IMR-90 (cell line): ENCODE measurements around the gene KAZN. TPM values are rescaled to one million over a fixed set of nuclear protein-coding genes. Genes with fewer than 3 reads are reported as not detected.

Source experiments
- ATAC-seq: fragments of 200-7000 bp; cut with Tn5 transposase; 2 replicates; pipeline ENCODE4 v1.9.1; 2020; ENCODE audit warnings: low read depth, mild to moderate bottlenecking, moderate library complexity
- BruUV-seq: library from RNA; stranded (reverse); fragments of 400-500 nt; replicated peaks from 2 replicates; lab custom pipeline; 2021; lab: Mats Ljungman, UMichigan
- CTCF ChIA-PET: fragments of 300-600 bp; formaldehyde crosslinking; extraction: SDS; loops from one replicate; lab custom pipeline; 2021; ENCODE audit warnings: antibody characterized with exemption; lab: Yijun Ruan, JAX
- POLR2A ChIA-PET: fragments of 300-600 bp; sonication (Branson Sonifier 250); formaldehyde crosslinking; loops from one replicate; lab custom pipeline; 2022; ENCODE audit warnings: antibody characterized with exemption; ENCODE audit not compliant: unreplicated experiment; lab: Charles Lee
- DNase-seq: peaks from one replicate; pipeline ENCODE4 v3.0.0; 2013
- H2AFZ ChIP-seq: replicated peaks from 2 replicates; pipeline ENCODE3; 2013; ENCODE audit warnings: low read length, mild to moderate bottlenecking; ENCODE audit not compliant: poor library complexity
- H2AK5ac ChIP-seq: 2 replicates; pipeline ENCODE4 v1.6.1; 2013; ENCODE audit warnings: low read depth, low read length, inconsistent platforms
- H2AK9ac ChIP-seq: replicated peaks from 2 replicates; pipeline ENCODE3; 2013; ENCODE audit warnings: mild to moderate bottlenecking, low read depth, low read length, moderate library complexity; ENCODE audit not compliant: poor library complexity
- H2BK120ac ChIP-seq: 2 replicates; pipeline ENCODE4 v1.6.1; 2013; ENCODE audit warnings: low read depth, low read length, inconsistent platforms
- H2BK15ac ChIP-seq: 3 replicates; pipeline ENCODE4 v1.6.1; 2013; ENCODE audit warnings: low read depth, low read length, inconsistent platforms
- H2BK20ac ChIP-seq: 2 replicates; pipeline ENCODE4 v1.6.1; 2013; ENCODE audit warnings: low read depth, mild to moderate bottlenecking, inconsistent platforms, low read length, moderate library complexity
- H2BK5ac ChIP-seq: 2 replicates; pipeline ENCODE4 v1.6.1; 2013; ENCODE audit warnings: mild to moderate bottlenecking, low read depth, low read length, inconsistent platforms; ENCODE audit not compliant: poor library complexity, severe bottlenecking
- H3K14ac ChIP-seq: replicated peaks from 2 replicates; pipeline ENCODE4 v1.6.1; 2013; ENCODE audit warnings: low read depth, low read length, inconsistent platforms
- H3K18ac ChIP-seq: 2 replicates; pipeline ENCODE4 v1.6.1; 2013; ENCODE audit warnings: low read depth, low read length, control low read depth
- H3K23ac ChIP-seq: 2 replicates; pipeline ENCODE4 v1.6.1; 2013; ENCODE audit warnings: low read depth, low read length, inconsistent platforms
- H3K27ac ChIP-seq: 2 replicates; pipeline ENCODE4 v1.5.1; 2013; ENCODE audit warnings: mild to moderate bottlenecking, control low read depth, low read length; ENCODE audit not compliant: insufficient read depth
- H3K27me3 ChIP-seq: 2 replicates; pipeline ENCODE4 v1.6.1; 2013; ENCODE audit warnings: low read length; ENCODE audit not compliant: control insufficient read depth, insufficient read depth
- H3K36me3 ChIP-seq: 2 replicates; pipeline ENCODE4 v1.6.1; 2013; ENCODE audit warnings: low read length, mixed read lengths; ENCODE audit not compliant: control insufficient read depth, insufficient read depth
- H3K4ac ChIP-seq: 2 replicates; pipeline ENCODE4 v1.6.1; 2013; ENCODE audit warnings: low read depth, low read length, inconsistent platforms
- H3K4me1 ChIP-seq: 2 replicates; pipeline ENCODE4 v1.6.1; 2013; ENCODE audit warnings: low read length, mixed read lengths; ENCODE audit not compliant: control insufficient read depth, insufficient read depth
- H3K4me2 ChIP-seq: 2 replicates; pipeline ENCODE4 v1.6.1; 2013; ENCODE audit warnings: low read depth, mild to moderate bottlenecking, control low read depth, low read length, moderate library complexity
- H3K4me3 ChIP-seq: 2 replicates; pipeline ENCODE4 v1.5.1; 2013; ENCODE audit warnings: low read depth, mild to moderate bottlenecking, control low read depth, low read length, moderate library complexity; ENCODE audit not compliant: insufficient read depth
- H3K56ac ChIP-seq: 2 replicates; pipeline ENCODE4 v1.6.1; 2013; ENCODE audit warnings: low read length, inconsistent platforms; ENCODE audit not compliant: insufficient read depth; ENCODE audit errors: extremely low read depth
- H3K79me1 ChIP-seq, 2 experiments: 2 replicates each; pipeline ENCODE4 v1.6.1; 2013; ENCODE audit warnings: low read length in 2 of 2, inconsistent platforms in 1 of 2, low read depth in 1 of 2
- H3K9ac ChIP-seq: 2 replicates; pipeline ENCODE4 v1.6.1; 2013; ENCODE audit warnings: low read depth, low read length, control low read depth
- H3K9me1 ChIP-seq: 2 replicates; pipeline ENCODE4 v1.6.1; 2013; ENCODE audit warnings: low read length, inconsistent platforms; ENCODE audit not compliant: insufficient read depth
- H3K9me3 ChIP-seq: 2 replicates; pipeline ENCODE4 v1.6.1; 2013; ENCODE audit warnings: low read length; ENCODE audit not compliant: control insufficient read depth, insufficient read depth
- H4K20me1 ChIP-seq: 2 replicates; pipeline ENCODE4 v1.6.1; 2013; ENCODE audit warnings: low read length, inconsistent platforms; ENCODE audit not compliant: insufficient read depth
- H4K5ac ChIP-seq: 2 replicates; pipeline ENCODE4 v1.6.1; 2013; ENCODE audit warnings: mild to moderate bottlenecking, low read depth, low read length, control low read depth
- H4K8ac ChIP-seq, 2 experiments: 2 replicates each; pipeline ENCODE4 v1.6.1; 2013; ENCODE audit warnings: low read depth in 2 of 2, low read length in 2 of 2, control low read depth in 1 of 2, inconsistent platforms in 1 of 2
- H4K91ac ChIP-seq: 2 replicates; pipeline ENCODE4 v1.6.1; 2013; ENCODE audit warnings: low read depth, low read length, inconsistent platforms; ENCODE audit not compliant: insufficient read depth
- BHLHE40 ChIP-seq: fragments of 150-350 bp; IDR thresholded peaks from 2 replicates; pipeline ENCODE4 v1.6.1; 2016; ENCODE audit warnings: mild to moderate bottlenecking, low read depth, low read length
- FOS ChIP-seq: fragments of 150-350 bp; IDR thresholded peaks from 2 replicates; pipeline ENCODE4 v1.6.1; 2016; ENCODE audit warnings: low read depth, low read length
- MAFK ChIP-seq: IDR thresholded peaks from 2 replicates; pipeline ENCODE4 v1.6.1; 2012; ENCODE audit warnings: low read depth, low read length, improper control_type of control experiment
- WGBS, 2 experiments: methylation state at CpG; one replicate each; pipeline versions ENCODE4 v1.1.5 to v1.1.7; 2013; ENCODE audit warnings: missing lambda C conversion rate in 2 of 2; ENCODE audit not compliant: insufficient read length in 1 of 2; ENCODE audit errors: extremely low coverage in 2 of 2; 5-methylcytosine and 5-hydroxymethylcytosine counted together
- dilution Hi-C: fragments of 300-500 bp; cut with HindIII; formaldehyde crosslinking; loops from one replicate; pipeline ENCODE4 v1.14.3; 2018; ENCODE audit warnings: low sequenced_read_pairs; ENCODE audit not compliant: unreplicated experiment
- in situ Hi-C: fragments of 300-500 bp; cut with MboI; formaldehyde crosslinking; loops from 3 replicates; pipeline ENCODE4 v1.14.3; 2019; ENCODE audit warnings: low sequenced_read_pairs, inconsistent platforms, mixed read lengths
- intact Hi-C: fragments of 100-400 bp; cut with micrococcal nuclease; formaldehyde crosslinking; loops from 2 replicates; pipeline ENCODE4 v1.10.0; 2022
- polyA plus RNA-seq, 3 experiments: library from polyadenylated mRNA; depleted of rRNA; stranded (reverse); fragments of >200 nt; gene quantifications; 2 replicates each; pipeline ENCODE4 v1.2.3, GENCODE V29; 2012; ENCODE audit warnings: low replicate concordance in 1 of 3
- total RNA-seq: library from RNA; depleted of rRNA; stranded (reverse); fragments of >200 nt; gene quantifications from 2 replicates; pipeline ENCODE4 v1.2.3, GENCODE V29; 2012
- TF ChIP-seq, protein P1 (sequence below): fragments of 150-350 bp; IDR thresholded peaks from 2 replicates; pipeline ENCODE4 v1.6.1; 2016; ENCODE audit warnings: low read depth, mild to moderate bottlenecking, low read length, moderate library complexity, borderline replicate concordance

The KAZN gene
- total and polyA plus RNA-seq, 2 of the 4 experiments (the other 2 are of a cell fraction): 5.2 to 10.5 TPM

- peak; percentile 90 for ATAC-seq
- no peak overlapping the region for H3K18ac ChIP-seq
- no peak overlapping the region for H3K4me3 ChIP-seq
- no peak overlapping the region for H2BK20ac ChIP-seq
- ChIA-PET CTCF (interaction anchor here (1.3 kb wide), 1 partner anchor 19 kb away, joined by 5 read pairs; no protein-coding TSS in a partner anchor), POLR2A (no interaction called here)
- dilution Hi-C loops: no loop called here
- no peak overlapping the region for H3K14ac ChIP-seq
- H3K9me1 ChIP-seq: peaks cover 3% of the 10 kb centered on the region; the same call in 1 of the 2 replicates
- H3K36me3 ChIP-seq: no peaks in the 10 kb centered on the region
- H3K23ac ChIP-seq: no peak overlapping the region
- peak overlapping the region; percentile 28; the same call in 1 of the 2 replicates for H3K4me2 ChIP-seq
- BruUV-seq: no TSS peak
- WGBS, 2 experiments: 37% methylated on average over 5 of the region's 16 CpGs; no CpG with 5 or more reads in 1 of the 2 experiments
- no peak overlapping the region for H3K9ac ChIP-seq
- peak overlapping the region; percentile 71 for H2AFZ ChIP-seq
- no peak overlapping the region for H2BK15ac ChIP-seq
- H2BK5ac ChIP-seq: no peak overlapping the region
- no peak overlapping the region for H3K27ac ChIP-seq
- H3K9me3 ChIP-seq: no peaks in the 10 kb centered on the region
- H2BK120ac ChIP-seq: no peak overlapping the region
- H4K8ac ChIP-seq: no peak overlapping the region
- TF ChIP-seq FOS (no peak), BHLHE40 (no peak), MAFK (no peak)
- TF ChIP-seq, protein P1, sequence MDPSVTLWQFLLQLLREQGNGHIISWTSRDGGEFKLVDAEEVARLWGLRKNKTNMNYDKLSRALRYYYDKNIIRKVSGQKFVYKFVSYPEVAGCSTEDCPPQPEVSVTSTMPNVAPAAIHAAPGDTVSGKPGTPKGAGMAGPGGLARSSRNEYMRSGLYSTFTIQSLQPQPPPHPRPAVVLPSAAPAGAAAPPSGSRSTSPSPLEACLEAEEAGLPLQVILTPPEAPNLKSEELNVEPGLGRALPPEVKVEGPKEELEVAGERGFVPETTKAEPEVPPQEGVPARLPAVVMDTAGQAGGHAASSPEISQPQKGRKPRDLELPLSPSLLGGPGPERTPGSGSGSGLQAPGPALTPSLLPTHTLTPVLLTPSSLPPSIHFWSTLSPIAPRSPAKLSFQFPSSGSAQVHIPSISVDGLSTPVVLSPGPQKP: no peak
- no peak overlapping the region for H3K56ac ChIP-seq
- H3K4me1 ChIP-seq: peaks cover 6% of the 10 kb centered on the region; the same call in 1 of the 2 replicates
- DNase-seq: peak; percentile 24
- H2AK5ac ChIP-seq: no peak overlapping the region
- H3K79me1 ChIP-seq: no peaks in the 10 kb centered on the region
- H3K27me3 ChIP-seq: no peaks in the 10 kb centered on the region
- in situ Hi-C loops: no loop called here
- no peak overlapping the region for H4K5ac ChIP-seq
- no peak overlapping the region for H3K4ac ChIP-seq
- H4K91ac ChIP-seq: no peak overlapping the region
- H4K20me1 ChIP-seq: no peaks in the 10 kb centered on the region
- intact Hi-C loops: no loop called here
- no peak overlapping the region for H2AK9ac ChIP-seq
Observed at GRCh38 chr1:15088281-15088971, 489.9 kb downstream of the KAZN start.
